Neural cell (in vitro differentiated cells): ENCODE results near the gene TSEN54. TPM values are rescaled to one million over a fixed set of nuclear protein-coding genes. Genes with fewer than 3 reads are reported as not detected.

Experiments used
- H2AFZ ChIP-seq: fragments of 200-600, 300-800 bp; sonication (generic), shearing (Covaris generic); 2 replicates; pipeline ENCODE4 v1.6.0; 2014; ENCODE audit warnings: low read depth, mild to moderate bottlenecking, antibody characterized with exemption, low read length, moderate library complexity
- H3F3A ChIP-seq: fragments of 200-600 bp; shearing (Covaris generic); 2 replicates; pipeline ENCODE4 v1.6.1; 2016; ENCODE audit warnings: mild to moderate bottlenecking, moderate library complexity, mixed read lengths, antibody characterized with exemption, low read length; ENCODE audit not compliant: insufficient read depth, poor library complexity, severe bottlenecking
- H3K27ac ChIP-seq: fragments of 200-600, 300-800 bp; sonication (generic), shearing (Covaris generic); 2 replicates; pipeline ENCODE4 v1.5.1; 2014; ENCODE audit warnings: mild to moderate bottlenecking, low read length, moderate library complexity
- H3K27me3 ChIP-seq: fragments of 300-800, 200-600 bp; sonication (generic), shearing (Covaris generic); 2 replicates; pipeline ENCODE4 v1.6.0; 2014; ENCODE audit warnings: mild to moderate bottlenecking, low read depth, low read length, moderate library complexity; ENCODE audit not compliant: insufficient read depth
- H3K36me3 ChIP-seq: fragments of 300-800, 200-600 bp; sonication (generic), shearing (Covaris generic); 2 replicates; pipeline ENCODE4 v1.5.1; 2014; ENCODE audit warnings: mild to moderate bottlenecking, antibody characterized with exemption, low read length, moderate library complexity; ENCODE audit not compliant: insufficient read depth
- H3K4me2 ChIP-seq: fragments of 300-800, 200-600 bp; sonication (generic), shearing (Covaris generic); 2 replicates; pipeline ENCODE4 v1.6.0; 2014; ENCODE audit warnings: mild to moderate bottlenecking, low read length
- H3K4me3 ChIP-seq: fragments of 300-800, 200-600 bp; sonication (generic), shearing (Covaris generic); 2 replicates; pipeline ENCODE4 v1.5.1; 2014; ENCODE audit warnings: mild to moderate bottlenecking, low read length, moderate library complexity
- H3K79me2 ChIP-seq: fragments of 200-600 bp; shearing (Covaris generic); replicated peaks from 2 replicates; pipeline ENCODE4 v1.6.0; 2014; ENCODE audit warnings: mild to moderate bottlenecking, low read length, moderate library complexity; ENCODE audit not compliant: insufficient read depth
- H3K9ac ChIP-seq: fragments of 300-800, 200-600 bp; sonication (generic), shearing (Covaris generic); 2 replicates; pipeline ENCODE4 v1.6.1; 2016; ENCODE audit warnings: mild to moderate bottlenecking, low read length, mixed read lengths
- H3K9me2 ChIP-seq: fragments of 200-600 bp; shearing (Covaris generic); 2 replicates; pipeline ENCODE4 v1.6.1; 2016; ENCODE audit warnings: mild to moderate bottlenecking, low read length, mixed read lengths; ENCODE audit not compliant: insufficient read depth
- H3K9me3 ChIP-seq: fragments of 200-600, 300-800 bp; sonication (generic), shearing (Covaris generic); 2 replicates; pipeline ENCODE4 v1.6.1; 2016; ENCODE audit warnings: mild to moderate bottlenecking, mixed run types, low read length, moderate library complexity, mixed read lengths
- H4K20me1 ChIP-seq: fragments of 200-600 bp; shearing (Covaris generic); 2 replicates; pipeline ENCODE4 v1.6.1; 2016; ENCODE audit warnings: mild to moderate bottlenecking, mixed run types; ENCODE audit not compliant: insufficient read depth
- CTCF ChIP-seq: fragments of 450-650 bp; IDR thresholded peaks from 2 replicates; pipeline ENCODE4 v1.5.1; 2014; ENCODE audit warnings: antibody characterized with exemption, mild to moderate bottlenecking, moderate library complexity; ENCODE audit not compliant: poor library complexity, severe bottlenecking
- EP300 ChIP-seq: fragments of 450-650 bp; conservative IDR thresholded peaks from 2 replicates; pipeline ENCODE4 v1.6.1; 2014; ENCODE audit warnings: antibody characterized with exemption, mild to moderate bottlenecking, moderate library complexity; ENCODE audit not compliant: poor library complexity, severe bottlenecking
- EZH2 ChIP-seq: fragments of 200-600, 300-800 bp; shearing (Covaris generic), sonication (generic); IDR thresholded peaks from 2 replicates; pipeline ENCODE4 v1.6.1; 2014; ENCODE audit warnings: antibody characterized with exemption, low read length, borderline replicate concordance, mild to moderate bottlenecking; ENCODE audit not compliant: insufficient read depth, poor library complexity, severe bottlenecking
- MXI1 ChIP-seq: fragments of 450-650 bp; conservative IDR thresholded peaks from 2 replicates; pipeline ENCODE4 v1.6.1; 2014; ENCODE audit warnings: antibody characterized with exemption, mild to moderate bottlenecking; ENCODE audit not compliant: poor library complexity, severe bottlenecking
- RAD21 ChIP-seq: fragments of 450-650 bp; conservative IDR thresholded peaks from 2 replicates; pipeline ENCODE4 v1.6.1; 2014; ENCODE audit warnings: antibody characterized with exemption, mild to moderate bottlenecking, moderate library complexity
- REST ChIP-seq: IDR thresholded peaks from 2 replicates; pipeline ENCODE4 v1.6.1; 2012; ENCODE audit warnings: borderline replicate concordance
- SMC3 ChIP-seq: fragments of 450-650 bp; conservative IDR thresholded peaks from 2 replicates; pipeline ENCODE4 v1.6.1; 2014; ENCODE audit warnings: antibody characterized with exemption, mild to moderate bottlenecking, moderate library complexity; ENCODE audit not compliant: poor library complexity
- TAF1 ChIP-seq: IDR thresholded peaks from 2 replicates; pipeline ENCODE4 v1.6.1; 2012; ENCODE audit warnings: low read depth
- polyA plus RNA-seq: library from polyadenylated mRNA; depleted of rRNA; stranded (reverse); fragments of >200 nt; gene quantifications from 2 replicates; pipeline ENCODE4 v1.2.3, GENCODE V29; 2014

Gene TSEN54
- polyA plus RNA-seq, 1 donor from 2014 or later = 32.2 TPM

- no peaks in the 10 kb centered on the region for H3K36me3 ChIP-seq
- H2AFZ ChIP-seq = no peak overlapping the region
- H3K79me2 ChIP-seq = no peaks in the 10 kb centered on the region
- H3K9ac ChIP-seq = no peak overlapping the region
- H3K27ac ChIP-seq = no peak overlapping the region
- no peaks in the 10 kb centered on the region for H3F3A ChIP-seq
- H3K9me2 ChIP-seq = no peaks in the 10 kb centered on the region
- H3K4me2 ChIP-seq = no peak overlapping the region
- no peaks in the 10 kb centered on the region for H4K20me1 ChIP-seq
- peaks cover 33% of the 10 kb centered on the region for H3K27me3 ChIP-seq
- peak overlapping the region; percentile 65 for H3K4me3 ChIP-seq
- TF ChIP-seq RAD21 (no peak), MXI1 (no peak), REST (no peak)
- no peaks in the 10 kb centered on the region for H3K9me3 ChIP-seq
These were observed 8.1 kb downstream of the TSEN54 start for GRCh38 chr17:75524269-75524969.

- no peak within 1 kb of the TSS for H3K27ac ChIP-seq
- H3K4me2 ChIP-seq = no peak within 1 kb of the TSS
- peak within 1 kb of the TSS; percentile 65 for H3K4me3 ChIP-seq
- peaks cover 33% of the 10 kb centered on the region for H3K27me3 ChIP-seq
- H3K9me2 ChIP-seq = no peaks in the 10 kb centered on the region
- H2AFZ ChIP-seq = no peak within 1 kb of the TSS
- no peaks in the 10 kb centered on the region for H3K79me2 ChIP-seq
- H4K20me1 ChIP-seq = no peaks in the 10 kb centered on the region
- H3K36me3 ChIP-seq = no peaks in the 10 kb centered on the region
- TF ChIP-seq EZH2 (no peak), SMC3 (no peak), TAF1 (no peak), CTCF (peak; percentile 49), MXI1 (no peak), EP300 (no peak)
- no peaks in the 10 kb centered on the region for H3K9me3 ChIP-seq
- H3F3A ChIP-seq = no peaks in the 10 kb centered on the region
- H3K9ac ChIP-seq = no peak within 1 kb of the TSS
These were observed 8.9 kb downstream of the TSEN54 start, which contains the start of gene LLGL2 for GRCh38 chr17:75524970-75525805. LLGL2 (plus strand) TSS chr17:75525697; CDS start chr17:75543427, 17,730 bp downstream.
